A673 (cell line): ENCODE results near the gene SLC25A38.

Experiments
- EZH2 ChIP-seq: fragments of 200-600 bp; sonication (generic); IDR thresholded peaks from 2 replicates; pipeline ENCODE4 v1.6.1; 2017; ENCODE audit warnings: borderline replicate concordance, low read depth, mild to moderate bottlenecking, mixed read lengths, antibody characterized with exemption, low read length; ENCODE audit not compliant: poor library complexity, severe bottlenecking
- TF ChIP-seq, protein P1 (sequence below): fragments of 300-800, 200-600 bp; sonication (generic); conservative IDR thresholded peaks from 2 replicates; pipeline ENCODE4 v1.5.1; 2017; ENCODE audit warnings: low read depth, mild to moderate bottlenecking, antibody characterized with exemption, low read length, moderate library complexity, mixed read lengths

GRCh38 chr3:39378957-39379777 is 4.0 kb upstream of the SLC25A38 start:
- TF ChIP-seq, protein P1, sequence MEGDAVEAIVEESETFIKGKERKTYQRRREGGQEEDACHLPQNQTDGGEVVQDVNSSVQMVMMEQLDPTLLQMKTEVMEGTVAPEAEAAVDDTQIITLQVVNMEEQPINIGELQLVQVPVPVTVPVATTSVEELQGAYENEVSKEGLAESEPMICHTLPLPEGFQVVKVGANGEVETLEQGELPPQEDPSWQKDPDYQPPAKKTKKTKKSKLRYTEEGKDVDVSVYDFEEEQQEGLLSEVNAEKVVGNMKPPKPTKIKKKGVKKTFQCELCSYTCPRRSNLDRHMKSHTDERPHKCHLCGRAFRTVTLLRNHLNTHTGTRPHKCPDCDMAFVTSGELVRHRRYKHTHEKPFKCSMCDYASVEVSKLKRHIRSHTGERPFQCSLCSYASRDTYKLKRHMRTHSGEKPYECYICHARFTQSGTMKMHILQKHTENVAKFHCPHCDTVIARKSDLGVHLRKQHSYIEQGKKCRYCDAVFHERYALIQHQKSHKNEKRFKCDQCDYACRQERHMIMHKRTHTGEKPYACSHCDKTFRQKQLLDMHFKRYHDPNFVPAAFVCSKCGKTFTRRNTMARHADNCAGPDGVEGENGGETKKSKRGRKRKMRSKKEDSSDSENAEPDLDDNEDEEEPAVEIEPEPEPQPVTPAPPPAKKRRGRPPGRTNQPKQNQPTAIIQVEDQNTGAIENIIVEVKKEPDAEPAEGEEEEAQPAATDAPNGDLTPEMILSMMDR: no peak
- no peak for TF ChIP-seq EZH2
